Measurements from ENCODE around the gene PADI6.

Gene PADI6

GRCh38 chr1:17439250-17440073 lies 67.5 kb downstream of the PADI6 start, which contains the start of gene RCC2 (continued):
- TF ChIP-seq ZNF292 (tag by site-specific recombination; IDR thresholded peaks at IDR 0.05; ENCODE audit: borderline replicate concordance, low read depth) (no peak), ZNF302 (tag by site-specific recombination; IDR thresholded peaks at IDR 0.05; ENCODE audit: low read depth) (no peak), ZNF10 (tag by site-specific recombination; IDR thresholded peaks at IDR 0.05) (no peak), ZNF629 (tag by site-specific recombination; IDR thresholded peaks at IDR 0.05) (peak; percentile 12; the same call in 1 of the 2 replicates), SP7 (tag by site-specific recombination; IDR thresholded peaks at IDR 0.05) (0 out of 2 replicates have a peak, but pooled peaks have one; percentile 29), HOXA7 (CRISPR knock-in tag; IDR thresholded peaks at IDR 0.05; ENCODE audit: borderline replicate concordance) (no peak), IKZF3 (tag by site-specific recombination; IDR thresholded peaks at IDR 0.05) (peak; percentile 33; the same call in 1 of the 2 replicates), ZNF658 (tag by site-specific recombination; IDR thresholded peaks at IDR 0.05) (no peak), ZNF664 (tag by site-specific recombination; IDR thresholded peaks at IDR 0.05) (no peak), FEZF1 (tag by site-specific recombination; IDR thresholded peaks at IDR 0.05) (no peak), ZNF510 (tag by site-specific recombination; IDR thresholded peaks at IDR 0.05; ENCODE audit: insufficient replicate concordance) (no peak), ZBTB8A (tag by site-specific recombination; IDR thresholded peaks at IDR 0.05) (peak; percentile 81), ZNF354C (tag by site-specific recombination; IDR thresholded peaks at IDR 0.05; ENCODE audit: borderline replicate concordance, low read depth) (no peak), ZNF138 (tag by site-specific recombination; IDR thresholded peaks at IDR 0.05; ENCODE audit: borderline replicate concordance) (no peak), ZXDB (tag by site-specific recombination; IDR thresholded peaks at IDR 0.05) (no peak), KLF1 (tag by site-specific recombination; IDR thresholded peaks at IDR 0.05) (no peak), PBX3 (CRISPR knock-in tag; IDR thresholded peaks at IDR 0.05) (0 out of 2 replicates have a peak, but pooled peaks have one; percentile 50), GLIS2 (tag by site-specific recombination; IDR thresholded peaks at IDR 0.05) (no peak), ZNF600 (tag by site-specific recombination; IDR thresholded peaks at IDR 0.05) (peak; percentile 84), ZNF24 (tag by site-specific recombination; IDR thresholded peaks at IDR 0.05) (peak; percentile 64; the same call in 1 of the 2 replicates), ZNF26 (tag by site-specific recombination; IDR thresholded peaks at IDR 0.05) (no peak), PRDM10 (tag by site-specific recombination; IDR thresholded peaks at IDR 0.05) (no peak), ZNF214 (tag by site-specific recombination; IDR thresholded peaks at IDR 0.05; ENCODE audit: borderline replicate concordance) (no peak), ZBTB20 (tag by site-specific recombination; IDR thresholded peaks at IDR 0.05) (no peak), REPIN1 (tag by site-specific recombination; IDR thresholded peaks at IDR 0.05; ENCODE audit: low read depth) (no peak), ZNF530 (tag by site-specific recombination; IDR thresholded peaks at IDR 0.05; ENCODE audit: low read depth) (no peak), HOXD13 (CRISPR knock-in tag; IDR thresholded peaks at IDR 0.05; ENCODE audit: borderline replicate concordance) (no peak), ZNF140 (tag by site-specific recombination; IDR thresholded peaks at IDR 0.05) (no peak), ZNF341 (tag by site-specific recombination; IDR thresholded peaks at IDR 0.05; ENCODE audit: low read depth) (no peak), ZBTB48 (tag by site-specific recombination; IDR thresholded peaks at IDR 0.05) (peak; percentile 34; the same call in 1 of the 2 replicates), ZNF639 (tag by site-specific recombination; IDR thresholded peaks at IDR 0.05) (0 out of 2 replicates have a peak, but pooled peaks have one; percentile 29), PRDM1 (tag by site-specific recombination; IDR thresholded peaks at IDR 0.05) (0 out of 2 replicates have a peak, but pooled peaks have one; percentile 39), ZNF174 (tag by site-specific recombination; IDR thresholded peaks at IDR 0.05) (no peak), ZBTB17 (tag by site-specific recombination; IDR thresholded peaks at IDR 0.05) (0 out of 2 replicates have a peak, but pooled peaks have one; percentile 16)
